H9 (cell line): ENCODE data around the gene SPEF2. TPM values are rescaled to one million over a fixed set of nuclear protein-coding genes. Genes with fewer than 3 reads are reported as not detected.

Experiments used
- DNase-seq: peaks from one replicate; pipeline ENCODE4 v3.0.0-alpha.2; 2017
- H2AFZ ChIP-seq: one replicate; pipeline ENCODE4 v1.6.1; 2013; ENCODE audit warnings: mild to moderate bottlenecking, low read length, control low read depth, moderate library complexity
- H2AK5ac ChIP-seq: 2 replicates; pipeline ENCODE4 v1.6.1; 2013; ENCODE audit warnings: low read length, control low read depth, mixed read lengths; ENCODE audit not compliant: insufficient read length
- H2BK120ac ChIP-seq: one replicate; pipeline ENCODE4 v1.6.1; 2013; ENCODE audit warnings: low read depth, mild to moderate bottlenecking, low read length, control low read depth, inconsistent platforms; ENCODE audit not compliant: poor library complexity, severe bottlenecking
- H2BK12ac ChIP-seq: 2 replicates; pipeline ENCODE4 v1.6.1; 2013; ENCODE audit warnings: low read length, control low read depth, mixed read lengths, low read depth; ENCODE audit not compliant: insufficient read length
- H2BK15ac ChIP-seq: 2 replicates; pipeline ENCODE4 v1.6.1; 2013; ENCODE audit warnings: low read depth, low read length, control low read depth
- H2BK20ac ChIP-seq: one replicate; pipeline ENCODE4 v1.6.1; 2013; ENCODE audit warnings: low read depth, mild to moderate bottlenecking, low read length, control low read depth, inconsistent platforms; ENCODE audit not compliant: poor library complexity, severe bottlenecking
- H2BK5ac ChIP-seq: 2 replicates; pipeline ENCODE4 v1.6.1; 2013; ENCODE audit warnings: low read length, control low read depth, mixed read lengths; ENCODE audit not compliant: insufficient read length
- H3K14ac ChIP-seq: 2 replicates; pipeline ENCODE4 v1.6.1; 2013; ENCODE audit warnings: low read length, control low read depth; ENCODE audit not compliant: insufficient read depth
- H3K18ac ChIP-seq: 2 replicates; pipeline ENCODE4 v1.6.1; 2013; ENCODE audit warnings: low read depth, mild to moderate bottlenecking, mixed read lengths, low read length, control low read depth; ENCODE audit not compliant: insufficient read length
- H3K23ac ChIP-seq: 2 replicates; pipeline ENCODE4 v1.6.1; 2013; ENCODE audit warnings: low read length, control low read depth, mixed read lengths, low read depth; ENCODE audit not compliant: insufficient read length
- H3K23me2 ChIP-seq: 2 replicates; pipeline ENCODE4 v1.6.1; 2013; ENCODE audit warnings: low read depth, mild to moderate bottlenecking, mixed read lengths, low read length, control low read depth; ENCODE audit not compliant: insufficient read length, poor library complexity, severe bottlenecking
- H3K27ac ChIP-seq: 2 replicates; pipeline ENCODE4 v1.5.1; 2013; ENCODE audit warnings: low read length, control low read depth, mixed read lengths, low read depth; ENCODE audit not compliant: insufficient read length
- H3K27me3 ChIP-seq: 2 replicates; pipeline ENCODE4 v1.6.1; 2013; ENCODE audit warnings: low read length, control low read depth, inconsistent platforms; ENCODE audit not compliant: insufficient read depth
- H3K4ac ChIP-seq: 2 replicates; pipeline ENCODE4 v1.6.1; 2013; ENCODE audit warnings: low read depth, mild to moderate bottlenecking, control low read depth, inconsistent platforms, low read length, moderate library complexity
- H3K4me1 ChIP-seq: 2 replicates; pipeline ENCODE4 v1.6.1; 2013; ENCODE audit warnings: low read length, control low read depth, inconsistent platforms; ENCODE audit not compliant: insufficient read depth
- H3K4me2 ChIP-seq: 2 replicates; pipeline ENCODE4 v1.6.1; 2013; ENCODE audit warnings: low read length, control low read depth, mixed read lengths; ENCODE audit not compliant: insufficient read length, insufficient read depth
- H3K56ac ChIP-seq: 2 replicates; pipeline ENCODE4 v1.6.1; 2013; ENCODE audit warnings: low read depth, mild to moderate bottlenecking, mixed read lengths, low read length, control low read depth; ENCODE audit not compliant: insufficient read length
- H3K79me1 ChIP-seq: 2 replicates; pipeline ENCODE4 v1.6.1; 2013; ENCODE audit warnings: low read depth, mild to moderate bottlenecking, moderate library complexity, low read length, control low read depth, inconsistent platforms; ENCODE audit not compliant: insufficient read depth, poor library complexity, severe bottlenecking
- H3K79me2 ChIP-seq: 2 replicates; pipeline ENCODE4 v1.6.1; 2013; ENCODE audit warnings: low read length, control low read depth, inconsistent platforms; ENCODE audit not compliant: insufficient read depth
- H3K9ac ChIP-seq: 2 replicates; pipeline ENCODE4 v1.6.1; 2013; ENCODE audit warnings: low read length, control low read depth, mixed read lengths; ENCODE audit not compliant: insufficient read length; ENCODE audit errors: extremely low read depth
- H3K9me3 ChIP-seq: one replicate; pipeline ENCODE4 v1.6.1; 2013; ENCODE audit warnings: low read depth, low read length, inconsistent platforms; ENCODE audit not compliant: control insufficient read depth
- H3T11ph ChIP-seq: one replicate; pipeline ENCODE4 v1.6.1; 2013; ENCODE audit warnings: mild to moderate bottlenecking, low read length, control low read depth, inconsistent platforms
- H4K20me1 ChIP-seq: one replicate; pipeline ENCODE4 v1.6.1; 2013; ENCODE audit not compliant: control insufficient read depth, insufficient read length, insufficient read depth
- H4K5ac ChIP-seq: 2 replicates; pipeline ENCODE4 v1.6.1; 2013; ENCODE audit warnings: low read depth, mild to moderate bottlenecking, mixed read lengths, low read length, control low read depth; ENCODE audit not compliant: insufficient read length
- H4K8ac ChIP-seq: replicated peaks from 2 replicates; pipeline ENCODE4 v1.6.1; 2013; ENCODE audit warnings: low read length, control low read depth, mixed read lengths, low read depth; ENCODE audit not compliant: insufficient read length
- H4K91ac ChIP-seq: 2 replicates; pipeline ENCODE4 v1.6.1; 2013; ENCODE audit warnings: low read depth, mild to moderate bottlenecking, moderate library complexity, mixed read lengths, low read length, control low read depth; ENCODE audit not compliant: insufficient read length
- H3K27ac Mint-ChIP-seq, 3 experiments: 2 replicates in 2 of 3; 3 replicates in 1 of 3; pipeline ENCODE4 v1.8.0; 2020 to 2021; ENCODE audit warnings: mixed read lengths in 3 of 3, mild to moderate bottlenecking in 1 of 3, moderate library complexity in 1 of 3
- H3K27me3 Mint-ChIP-seq: 2 replicates; pipeline ENCODE4 v1.8.0; 2021; ENCODE audit warnings: low read depth, mild to moderate bottlenecking, moderate library complexity, mixed read lengths
- H3K36me3 Mint-ChIP-seq, 3 experiments: 2 replicates in 2 of 3; 3 replicates in 1 of 3; pipeline ENCODE4 v1.8.0; 2020 to 2021; ENCODE audit warnings: low read depth in 3 of 3, mixed read lengths in 3 of 3; ENCODE audit not compliant: insufficient read depth in 1 of 3
- H3K4me1 Mint-ChIP-seq, 2 experiments: 2 replicates each; pipeline ENCODE4 v1.8.0; 2020; ENCODE audit warnings: mixed read lengths in 2 of 2
- H3K4me3 Mint-ChIP-seq, 2 experiments: 2 replicates in 1 of 2; 3 replicates in 1 of 2; pipeline ENCODE4 v1.8.0; 2020 to 2021; ENCODE audit warnings: mild to moderate bottlenecking in 2 of 2, mixed read lengths in 2 of 2, moderate library complexity in 1 of 2
- H3K9me3 Mint-ChIP-seq, 2 experiments: 2 replicates in 1 of 2; 3 replicates in 1 of 2; pipeline ENCODE4 v1.8.0; 2020; ENCODE audit warnings: mild to moderate bottlenecking in 2 of 2, mixed read lengths in 2 of 2, moderate library complexity in 1 of 2
- WGBS: extraction: QIAGEN DNeasy Blood & Tissue Kit; methylation state at CpG from one replicate; pipeline ENCODE4 v1.1.7; 2013; ENCODE audit warnings: missing lambda C conversion rate, low lambda C conversion rate, mixed read lengths; ENCODE audit not compliant: insufficient read length; ENCODE audit errors: extremely low coverage; 5-methylcytosine and 5-hydroxymethylcytosine counted together
- total RNA-seq: library from RNA; stranded (reverse); gene quantifications from 2 replicates; pipeline ENCODE4 v1.2.1, GENCODE V29; 2021
- TF ChIP-seq, protein P1 (sequence below): fragments of 200-600 bp; sonication (generic); conservative IDR thresholded peaks from 3 replicates; pipeline ENCODE4 v1.8.0; 2021; ENCODE audit warnings: antibody characterized with exemption, mild to moderate bottlenecking

SPEF2 gene
- total RNA-seq, 1 experiment from 2014 or later, result 1.0 TPM

DNA sequence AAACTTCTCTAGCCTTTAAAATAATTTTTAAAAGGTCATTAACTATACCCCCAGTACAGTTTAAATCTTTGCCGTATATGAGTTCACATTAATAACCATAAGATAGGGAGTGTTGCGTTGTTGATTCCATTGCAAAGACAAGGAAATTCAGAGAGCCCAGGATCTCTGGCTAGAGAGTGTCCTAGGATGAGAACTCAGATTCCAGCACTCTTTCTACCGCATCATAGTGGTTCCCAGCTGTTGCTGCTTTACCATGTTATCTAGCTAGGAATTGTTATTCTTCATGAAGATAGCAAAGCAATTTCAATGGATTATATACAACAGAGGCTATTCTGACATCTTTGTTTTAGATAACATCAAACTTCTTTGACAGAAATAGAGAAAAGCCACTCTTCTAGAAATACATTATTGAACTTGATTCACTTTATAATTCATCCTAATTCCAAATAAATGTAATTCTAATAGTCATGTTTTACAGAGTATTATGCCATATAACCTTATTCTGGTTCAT, 160.7 kb downstream of the SPEF2 start:
- Histone ChIP-seq H4K20me1 (no peaks in the 10 kb centered on the region), H3K79me1 (no peaks in the 10 kb centered on the region), H2BK12ac (no peak overlapping the region), H3K4ac (no peak overlapping the region), H3K14ac (no peak overlapping the region), H3K4me1 (no peaks in the 10 kb centered on the region; the same call in 1 of the 2 replicates), H3K4me2 (no peak overlapping the region), H3K56ac (no peak overlapping the region), H2AFZ (no peak overlapping the region), H2BK15ac (no peak overlapping the region), H2BK120ac (no peak overlapping the region), H3K9ac (no peak overlapping the region), H2BK20ac (no peak overlapping the region), H2AK5ac (no peak overlapping the region), H4K91ac (no peak overlapping the region), H3T11ph (no peak overlapping the region), H4K8ac (no peak overlapping the region), H3K9me3 (no peaks in the 10 kb centered on the region), H3K23ac (no peak overlapping the region), H3K18ac (no peak overlapping the region), H3K79me2 (no peaks in the 10 kb centered on the region), H3K27me3 (no peaks in the 10 kb centered on the region), H3K27ac (no peak overlapping the region), H4K5ac (no peak overlapping the region), H3K23me2 (no peaks in the 10 kb centered on the region), H2BK5ac (no peak overlapping the region)
- WGBS, result no CpG with 5 or more reads among the region's 3 CpGs
- no peak for DNase-seq
- TF ChIP-seq, protein P1, sequence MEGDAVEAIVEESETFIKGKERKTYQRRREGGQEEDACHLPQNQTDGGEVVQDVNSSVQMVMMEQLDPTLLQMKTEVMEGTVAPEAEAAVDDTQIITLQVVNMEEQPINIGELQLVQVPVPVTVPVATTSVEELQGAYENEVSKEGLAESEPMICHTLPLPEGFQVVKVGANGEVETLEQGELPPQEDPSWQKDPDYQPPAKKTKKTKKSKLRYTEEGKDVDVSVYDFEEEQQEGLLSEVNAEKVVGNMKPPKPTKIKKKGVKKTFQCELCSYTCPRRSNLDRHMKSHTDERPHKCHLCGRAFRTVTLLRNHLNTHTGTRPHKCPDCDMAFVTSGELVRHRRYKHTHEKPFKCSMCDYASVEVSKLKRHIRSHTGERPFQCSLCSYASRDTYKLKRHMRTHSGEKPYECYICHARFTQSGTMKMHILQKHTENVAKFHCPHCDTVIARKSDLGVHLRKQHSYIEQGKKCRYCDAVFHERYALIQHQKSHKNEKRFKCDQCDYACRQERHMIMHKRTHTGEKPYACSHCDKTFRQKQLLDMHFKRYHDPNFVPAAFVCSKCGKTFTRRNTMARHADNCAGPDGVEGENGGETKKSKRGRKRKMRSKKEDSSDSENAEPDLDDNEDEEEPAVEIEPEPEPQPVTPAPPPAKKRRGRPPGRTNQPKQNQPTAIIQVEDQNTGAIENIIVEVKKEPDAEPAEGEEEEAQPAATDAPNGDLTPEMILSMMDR, result no peak
- Mint-ChIP-seq H3K4me1 (peaks cover 2% of the 10 kb centered on the region in 2 experiments; a peak in 3 of 4 replicates), H3K4me3 (no peak overlapping the region), H3K9me3 (no peaks in the 10 kb centered on the region), H3K27ac (no peak overlapping the region), H3K27me3 (peaks cover 53% of the 10 kb centered on the region), H3K36me3 (no peaks in the 10 kb centered on the region)
